Dendritic cell treated with granulocyte-macrophage colony-stimulating factor and Interleukin-4, amounts not matched to agents 40 ng/mL and 50 ng/mL, for 4 days (primary cell): ENCODE data around the gene GNPDA2.
"Not testable (repeated sequence)": the region's sequence is repeated elsewhere in the genome, so short reads cannot be mapped to it uniquely, and the experiment has no call there.

ENCODE experiments used
- H3K27ac Mint-ChIP-seq: one replicate; pipeline ENCODE4 v1.8.0; 2022; ENCODE audit warnings: mild to moderate bottlenecking, mixed read lengths
- H3K27me3 Mint-ChIP-seq: one replicate; pipeline ENCODE4 v1.8.0; 2022; ENCODE audit warnings: mild to moderate bottlenecking, mixed read lengths
- H3K36me3 Mint-ChIP-seq: one replicate; pipeline ENCODE4 v1.8.0; 2022; ENCODE audit warnings: low read depth, mixed read lengths
- H3K4me1 Mint-ChIP-seq: one replicate; pipeline ENCODE4 v1.8.0; 2022; ENCODE audit warnings: low read depth, mixed read lengths
- H3K4me3 Mint-ChIP-seq: one replicate; pipeline ENCODE4 v1.8.0; 2022; ENCODE audit warnings: mild to moderate bottlenecking, moderate library complexity, mixed read lengths
- H3K9me3 Mint-ChIP-seq: one replicate; pipeline ENCODE4 v1.8.0; 2022; ENCODE audit warnings: mixed read lengths
- intact Hi-C: fragments of 100-400 bp; cut with micrococcal nuclease; formaldehyde crosslinking; loops from one replicate; pipeline ENCODE4 v1.15.0; 2022

Gene GNPDA2

GRCh38 chr4:44726038-44726871 is at the start of gene GNPDA2:
TSS of gene GNPDA2 (minus strand) at chr4:44726556. CDS start at chr4:44722207, 4,349 bp downstream.
- Mint-ChIP-seq H3K27me3 (peaks cover 6% of the 10 kb centered on the region), H3K36me3 (peaks cover 8% of the 10 kb centered on the region), H3K4me1 (peaks cover 16% of the 10 kb centered on the region), H3K9me3 (no peaks in the 10 kb centered on the region), H3K4me3 (peak within 1 kb of the TSS; percentile 90), H3K27ac (peak within 1 kb of the TSS; percentile 78)
- intact Hi-C loops = loop anchor here (2.0 kb wide), 1 partner anchor 47 kb away; the partner anchor contains the start of gene GUF1

GRCh38 chr4:44772340-44772739 is 46.0 kb upstream of the GNPDA2 start:
- H3K9me3 Mint-ChIP-seq = peaks cover 36% of the 10 kb centered on the region
- H3K4me1 Mint-ChIP-seq = no peaks in the 10 kb centered on the region
- H3K36me3 Mint-ChIP-seq = no peaks in the 10 kb centered on the region
- H3K27ac Mint-ChIP-seq = no peak overlapping the region
- no peaks in the 10 kb centered on the region for H3K27me3 Mint-ChIP-seq
- intact Hi-C loops = no loop called here
- no peak overlapping the region for H3K4me3 Mint-ChIP-seq

- no peak overlapping the region for H3K27ac Mint-ChIP-seq
- H3K4me1 Mint-ChIP-seq = no peaks in the 10 kb centered on the region
- H3K27me3 Mint-ChIP-seq = no peaks in the 10 kb centered on the region
- no peaks in the 10 kb centered on the region for H3K36me3 Mint-ChIP-seq
- intact Hi-C loops = no loop called here
- no peak overlapping the region for H3K4me3 Mint-ChIP-seq
- peaks cover 36% of the 10 kb centered on the region for H3K9me3 Mint-ChIP-seq
Observed at GRCh38 chr4:44771789-44772188, 45.4 kb upstream of the GNPDA2 start.

GRCh38 chr4:44766453-44766852 is 40.1 kb upstream of the GNPDA2 start:
- H3K9me3 Mint-ChIP-seq = no peaks in the 10 kb centered on the region
- H3K27ac Mint-ChIP-seq = no peak overlapping the region
- H3K4me1 Mint-ChIP-seq = no peaks in the 10 kb centered on the region
- intact Hi-C loops = loop anchor here (10.0 kb wide), 1 partner anchor 1508 kb away; no protein-coding TSS in a partner anchor
- peaks cover 1% of the 10 kb centered on the region for H3K27me3 Mint-ChIP-seq
- H3K36me3 Mint-ChIP-seq = no peaks in the 10 kb centered on the region
- no peak overlapping the region for H3K4me3 Mint-ChIP-seq

- Mint-ChIP-seq H3K9me3 (no peaks in the 10 kb centered on the region), H3K4me3 (no peak overlapping the region), H3K36me3 (no peaks in the 10 kb centered on the region), H3K27ac (no peak overlapping the region), H3K27me3 (peaks cover 1% of the 10 kb centered on the region), H3K4me1 (no peaks in the 10 kb centered on the region)
- intact Hi-C loops = loop anchor here (10.0 kb wide), 1 partner anchor 1510 kb away; no protein-coding TSS in a partner anchor
Observed at GRCh38 chr4:44765116-44765515, 38.8 kb upstream of the GNPDA2 start.

- H3K27me3 Mint-ChIP-seq = peaks cover 1% of the 10 kb centered on the region
- no peaks in the 10 kb centered on the region for H3K9me3 Mint-ChIP-seq
- no peaks in the 10 kb centered on the region for H3K4me1 Mint-ChIP-seq
- intact Hi-C loops = loop anchor here (10.0 kb wide), 1 partner anchor 1513 kb away; no protein-coding TSS in a partner anchor
- H3K4me3 Mint-ChIP-seq = no peak overlapping the region
- H3K27ac Mint-ChIP-seq = no peak overlapping the region
- H3K36me3 Mint-ChIP-seq = no peaks in the 10 kb centered on the region
Observed at GRCh38 chr4:44761306-44761705, 35.0 kb upstream of the GNPDA2 start.

- peaks cover 1% of the 10 kb centered on the region for H3K27me3 Mint-ChIP-seq
- no peaks in the 10 kb centered on the region for H3K36me3 Mint-ChIP-seq
- no peak overlapping the region for H3K4me3 Mint-ChIP-seq
- intact Hi-C loops = loop anchor here (10.0 kb wide), 1 partner anchor 1514 kb away; no protein-coding TSS in a partner anchor
- H3K4me1 Mint-ChIP-seq = no peaks in the 10 kb centered on the region
- H3K9me3 Mint-ChIP-seq = no peaks in the 10 kb centered on the region
- H3K27ac Mint-ChIP-seq = no peak overlapping the region
Observed at GRCh38 chr4:44760142-44760898, 34.0 kb upstream of the GNPDA2 start.

- Mint-ChIP-seq H3K4me1 (no peaks in the 10 kb centered on the region), H3K36me3 (no peaks in the 10 kb centered on the region), H3K4me3 (no peak overlapping the region), H3K9me3 (no peaks in the 10 kb centered on the region), H3K27ac (no peak overlapping the region), H3K27me3 (no peaks in the 10 kb centered on the region)
- intact Hi-C loops = no loop called here
Observed at GRCh38 chr4:44756559-44756958, 30.2 kb upstream of the GNPDA2 start.

- H3K4me1 Mint-ChIP-seq = no peaks in the 10 kb centered on the region
- H3K36me3 Mint-ChIP-seq = no peaks in the 10 kb centered on the region
Observed at GRCh38 chr4:44740201-44740600, 13.8 kb upstream of the GNPDA2 start.

GRCh38 chr4:44738615-44739014 is 12.3 kb upstream of the GNPDA2 start:
- no peaks in the 10 kb centered on the region for H3K9me3 Mint-ChIP-seq
- no peak overlapping the region for H3K27ac Mint-ChIP-seq
- no peaks in the 10 kb centered on the region for H3K36me3 Mint-ChIP-seq
- intact Hi-C loops = no loop called here
- no peaks in the 10 kb centered on the region for H3K4me1 Mint-ChIP-seq
- H3K4me3 Mint-ChIP-seq = no peak overlapping the region
- peaks cover 2% of the 10 kb centered on the region for H3K27me3 Mint-ChIP-seq

More at GRCh38 chr4:44740201-44740600, 13.8 kb upstream of the GNPDA2 start:
- Mint-ChIP-seq H3K27ac (no peak overlapping the region), H3K27me3 (no peaks in the 10 kb centered on the region), H3K9me3 (no peaks in the 10 kb centered on the region), H3K4me3 (no peak overlapping the region)
- intact Hi-C loops = no loop called here

GRCh38 chr4:44736900-44737299 is 10.5 kb upstream of the GNPDA2 start:
- no peak overlapping the region for H3K27ac Mint-ChIP-seq
- no peaks in the 10 kb centered on the region for H3K9me3 Mint-ChIP-seq
- H3K4me3 Mint-ChIP-seq = no peak overlapping the region
- H3K27me3 Mint-ChIP-seq = peaks cover 2% of the 10 kb centered on the region
- intact Hi-C loops = no loop called here
- no peaks in the 10 kb centered on the region for H3K4me1 Mint-ChIP-seq
- no peaks in the 10 kb centered on the region for H3K36me3 Mint-ChIP-seq

GRCh38 chr4:44728694-44729093 is 2.3 kb upstream of the GNPDA2 start:
- H3K36me3 Mint-ChIP-seq, H3K9me3 Mint-ChIP-seq, intact Hi-C loops, H3K27ac Mint-ChIP-seq, H3K27me3 Mint-ChIP-seq, H3K4me3 Mint-ChIP-seq: not testable (repeated sequence)
- peaks cover 16% of the 10 kb centered on the region for H3K4me1 Mint-ChIP-seq

GRCh38 chr4:44727471-44727870 is 1.1 kb upstream of the GNPDA2 start:
- Mint-ChIP-seq H3K27me3 (peaks cover 6% of the 10 kb centered on the region), H3K27ac (no peak overlapping the region), H3K9me3 (no peaks in the 10 kb centered on the region), H3K36me3 (peaks cover 8% of the 10 kb centered on the region), H3K4me3 (no peak overlapping the region), H3K4me1 (peaks cover 16% of the 10 kb centered on the region)
- intact Hi-C loops = loop anchor here (2.0 kb wide), 1 partner anchor 49 kb away; the partner anchor contains the start of gene GUF1

GRCh38 chr4:44725726-44726037 is 674 bp downstream of the GNPDA2 start:
- peak overlapping the region; percentile 90 for H3K4me3 Mint-ChIP-seq
- H3K27me3 Mint-ChIP-seq = peaks cover 6% of the 10 kb centered on the region
- peak overlapping the region; percentile 78 for H3K27ac Mint-ChIP-seq
- intact Hi-C loops = loop anchor here (2.0 kb wide), 1 partner anchor 47 kb away; the partner anchor contains the start of gene GUF1
- H3K4me1 Mint-ChIP-seq = peaks cover 16% of the 10 kb centered on the region
- H3K9me3 Mint-ChIP-seq = no peaks in the 10 kb centered on the region
- peaks cover 8% of the 10 kb centered on the region for H3K36me3 Mint-ChIP-seq
